SK-N-MC (cell line): Measurements from ENCODE around the gene USP50.

Experiments
- EZH2 ChIP-seq: fragments of 200-600 bp; sonication (generic); IDR thresholded peaks from one replicate; pipeline ENCODE4 v1.6.1; 2017; ENCODE audit warnings: antibody characterized with exemption
- POLR2AphosphoS5 ChIP-seq: IDR thresholded peaks from 2 replicates; pipeline ENCODE4 v1.6.1; 2012; ENCODE audit warnings: mild to moderate bottlenecking, low read depth, low read length, borderline replicate concordance

- no peak for TF ChIP-seq POLR2AphosphoS5
- no peak for TF ChIP-seq EZH2
These were observed 52.8 kb downstream of the USP50 start for GRCh38 chr15:50493625-50494024.
